ENCODE data around the gene TMPRSS13. TPM values are rescaled to one million over a fixed set of nuclear protein-coding genes. Genes with fewer than 3 reads are reported as not detected.

The TMPRSS13 gene
- total and polyA plus RNA-seq, 8 donors: 1.4 to 8.2 (median 2.3) TPM

GRCh38 chr11:117916956-117917355 is 12.2 kb downstream of the TMPRSS13 start:
- Histone ChIP-seq H3K4me3 (no peak overlapping the region), H3K4me1 (no peaks in the 10 kb centered on the region), H3K36me3 (no peaks in the 10 kb centered on the region), H3K27me3 (no peaks in the 10 kb centered on the region), H3K27ac (no peak overlapping the region), H3K9me3 (no peaks in the 10 kb centered on the region)
- ATAC-seq (no peak), DNase-seq (peak in 1 of 6 donors; percentile 45), FAIRE-seq (no peak)
- TF ChIP-seq CTCF (IDR thresholded peaks at IDR 0.05): no peak
- intact Hi-C loops (cut with DNase I): no loop called here
- 78 to 85% methylated on average over 11 of the region's 11 CpGs for WGBS, 2 donors

GRCh38 chr11:117915672-117916235 is 13.4 kb downstream of the TMPRSS13 start:
- Histone ChIP-seq H3K9me3 (no peaks in the 10 kb centered on the region), H3K27me3 (no peaks in the 10 kb centered on the region), H3K4me3 (no peak overlapping the region), H3K4me1 (no peaks in the 10 kb centered on the region), H3K27ac (no peak overlapping the region), H3K36me3 (no peaks in the 10 kb centered on the region)
- intact Hi-C loops (cut with DNase I): no loop called here
- no peak for ATAC-seq
- TF ChIP-seq CTCF (IDR thresholded peaks at IDR 0.05): no peak
- no peak for FAIRE-seq
- no peak for DNase-seq
- 72 to 85% methylated on average over 9 of the region's 9 CpGs for WGBS, 2 donors

DNA sequence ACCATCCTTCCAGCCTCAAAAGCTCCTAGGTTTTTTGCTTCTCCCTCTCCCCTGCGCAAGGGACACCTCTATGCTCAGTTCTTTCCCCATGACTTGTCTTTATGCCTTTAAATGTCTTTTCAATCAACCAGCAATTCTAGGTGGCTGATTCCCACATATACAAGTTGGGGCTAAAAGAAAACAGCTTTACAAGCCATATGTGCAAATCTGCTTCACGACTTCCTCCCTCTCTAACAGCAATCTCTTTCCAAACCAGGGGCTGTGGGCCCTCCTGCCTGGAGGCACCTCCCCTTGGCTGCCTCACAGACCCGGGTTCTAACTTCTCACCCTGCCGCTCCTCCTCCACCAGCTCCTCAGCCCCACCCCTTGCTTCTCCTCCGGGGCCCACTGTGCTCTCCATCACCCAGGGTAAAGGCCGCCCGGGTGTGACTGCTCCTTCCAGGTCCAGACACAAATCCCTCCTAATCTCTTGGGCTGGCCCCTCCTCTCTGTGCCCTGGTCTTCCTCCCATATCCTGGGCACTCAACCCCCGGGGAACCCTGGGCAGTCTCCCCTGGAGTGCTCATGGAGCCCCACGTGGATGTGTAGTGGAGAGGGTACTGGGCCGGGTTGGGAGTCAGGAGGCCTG is 14.1 kb downstream of the TMPRSS13 start:
- FAIRE-seq (no peak), DNase-seq (no peak), ATAC-seq (no peak)
- no peak for TF ChIP-seq CTCF (IDR thresholded peaks at IDR 0.05)
- Histone ChIP-seq H3K9me3 (no peaks in the 10 kb centered on the region), H3K27me3 (no peaks in the 10 kb centered on the region), H3K36me3 (no peaks in the 10 kb centered on the region), H3K4me3 (no peak overlapping the region), H3K4me1 (no peaks in the 10 kb centered on the region), H3K27ac (no peak overlapping the region)
- intact Hi-C loops (cut with DNase I): no loop called here
- WGBS, 2 donors: 58 to 61% methylated on average over 10 of the region's 10 CpGs

DNA sequence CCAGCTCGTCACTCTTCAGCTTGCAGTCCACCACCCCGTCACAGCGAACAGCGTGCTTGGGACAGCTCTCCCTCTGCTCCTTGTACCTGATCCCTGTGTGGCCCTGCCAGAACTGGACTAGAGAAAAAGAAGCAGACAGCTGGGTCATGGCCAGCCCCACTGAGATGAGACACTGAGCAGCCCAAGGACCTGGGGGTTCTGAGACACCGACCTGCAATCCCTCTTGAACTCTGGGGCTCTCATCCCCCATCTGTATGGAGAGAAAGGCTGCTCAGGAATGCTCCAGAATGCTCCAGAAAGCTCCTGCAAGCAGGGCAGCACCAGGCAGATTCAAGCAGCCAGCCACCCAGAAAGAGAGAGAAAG is 14.8 kb downstream of the TMPRSS13 start:
- no peak for ATAC-seq

More for the DNA sequence above, 14.8 kb downstream of the TMPRSS13 start:
- WGBS, 2 donors: 88 to 91% methylated on average over 5 of the region's 5 CpGs
- no peaks in the 10 kb centered on the region for H3K9me3 ChIP-seq
- H3K4me3 ChIP-seq: no peak overlapping the region
- no peaks in the 10 kb centered on the region for H3K36me3 ChIP-seq
- no peak for TF ChIP-seq CTCF (IDR thresholded peaks at IDR 0.05)
- no peaks in the 10 kb centered on the region for H3K27me3 ChIP-seq
- no peaks in the 10 kb centered on the region for H3K4me1 ChIP-seq
- DNase-seq (no peak), FAIRE-seq (no peak)
- intact Hi-C loops (cut with DNase I): no loop called here
- no peak overlapping the region for H3K27ac ChIP-seq
